Measurements from ENCODE around the gene NR6A1. TPM values are rescaled to one million over a fixed set of nuclear protein-coding genes. Genes with fewer than 3 reads are reported as not detected.

The NR6A1 gene
- total RNA-seq, 6 donors from 2014 or later = 4.2 to 34.6 (median 8.2) TPM

DNA sequence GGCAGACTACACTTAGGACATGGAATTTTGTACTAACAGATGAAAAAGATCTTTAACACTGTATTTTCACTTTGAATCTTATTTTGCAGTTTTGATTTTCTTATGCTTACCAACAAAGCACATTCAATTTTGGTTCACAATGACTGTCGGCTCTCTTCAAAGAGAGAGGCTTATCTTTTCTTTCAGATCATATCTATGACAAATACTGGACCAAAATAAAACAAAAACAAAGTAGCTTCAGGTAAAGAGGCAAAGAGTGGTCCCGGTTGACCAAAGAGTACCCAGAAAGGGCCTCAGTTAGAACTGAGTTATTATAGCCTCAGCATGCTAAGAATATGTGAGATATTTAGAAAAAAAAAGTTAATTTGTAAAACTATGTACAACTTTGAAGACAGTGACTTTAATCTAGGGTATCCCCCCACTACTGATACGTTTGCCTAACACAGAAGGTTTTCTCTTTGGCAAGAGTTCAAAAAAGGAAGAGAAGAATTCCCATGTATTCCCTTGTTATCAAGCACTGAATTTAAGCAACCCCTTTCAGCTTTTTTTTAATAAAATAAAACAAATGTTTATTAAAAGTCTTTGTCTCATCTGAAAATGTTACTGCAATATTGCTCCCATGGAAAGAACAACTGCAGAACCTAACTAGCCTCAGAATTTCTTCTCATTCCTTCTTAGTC is 50.5 kb downstream of the NR6A1 start:
- no peaks in the 10 kb centered on the region for H3K9me3 ChIP-seq
- DNase-seq (no peak), ATAC-seq (ENCODE audit: low FRiP score in 2 of 2) (no peak)
- no peak overlapping the region for H3K27ac ChIP-seq
- WGBS, 2 donors = 50 to 61% methylated on average over 3 of the region's 3 CpGs
- H3K4me3 ChIP-seq = no peak overlapping the region
- H3K36me3 ChIP-seq = no peaks in the 10 kb centered on the region
- TF ChIP-seq EP300 (IDR thresholded peaks at IDR 0.05) = no peak
- TF ChIP-seq POLR2AphosphoS5 (IDR thresholded peaks at IDR 0.05) = no peak
- TF ChIP-seq, protein P1, sequence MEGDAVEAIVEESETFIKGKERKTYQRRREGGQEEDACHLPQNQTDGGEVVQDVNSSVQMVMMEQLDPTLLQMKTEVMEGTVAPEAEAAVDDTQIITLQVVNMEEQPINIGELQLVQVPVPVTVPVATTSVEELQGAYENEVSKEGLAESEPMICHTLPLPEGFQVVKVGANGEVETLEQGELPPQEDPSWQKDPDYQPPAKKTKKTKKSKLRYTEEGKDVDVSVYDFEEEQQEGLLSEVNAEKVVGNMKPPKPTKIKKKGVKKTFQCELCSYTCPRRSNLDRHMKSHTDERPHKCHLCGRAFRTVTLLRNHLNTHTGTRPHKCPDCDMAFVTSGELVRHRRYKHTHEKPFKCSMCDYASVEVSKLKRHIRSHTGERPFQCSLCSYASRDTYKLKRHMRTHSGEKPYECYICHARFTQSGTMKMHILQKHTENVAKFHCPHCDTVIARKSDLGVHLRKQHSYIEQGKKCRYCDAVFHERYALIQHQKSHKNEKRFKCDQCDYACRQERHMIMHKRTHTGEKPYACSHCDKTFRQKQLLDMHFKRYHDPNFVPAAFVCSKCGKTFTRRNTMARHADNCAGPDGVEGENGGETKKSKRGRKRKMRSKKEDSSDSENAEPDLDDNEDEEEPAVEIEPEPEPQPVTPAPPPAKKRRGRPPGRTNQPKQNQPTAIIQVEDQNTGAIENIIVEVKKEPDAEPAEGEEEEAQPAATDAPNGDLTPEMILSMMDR (IDR thresholded peaks at IDR 0.05) = no peak
- TF ChIP-seq POLR2A (IDR thresholded peaks at IDR 0.05) = no peak
- no peaks in the 10 kb centered on the region for H3K27me3 ChIP-seq
- peaks cover 0 to 13% (median 0%) of the 10 kb centered on the region in 4 donors for H3K4me1 ChIP-seq

DNA sequence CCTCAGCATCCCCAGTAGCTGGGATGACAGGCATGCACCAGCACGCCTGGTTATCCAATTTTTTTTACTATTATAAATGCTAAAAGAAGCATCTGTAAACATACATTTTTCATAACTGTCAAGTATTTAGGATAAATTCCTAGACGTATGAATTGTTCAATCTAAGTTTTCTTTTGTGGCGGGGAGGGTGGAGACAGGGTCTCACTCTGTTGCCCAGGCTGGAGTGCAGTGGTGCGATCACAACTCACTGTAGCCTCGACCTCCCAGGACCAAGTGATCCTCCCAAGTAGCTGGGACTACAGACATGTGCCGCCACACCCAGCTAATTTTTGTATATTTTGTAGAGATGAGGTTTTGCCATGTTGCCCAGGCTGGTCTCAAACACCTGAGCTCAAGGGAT is 52.2 kb downstream of the NR6A1 start:
- Histone ChIP-seq H3K27me3 (no peaks in the 10 kb centered on the region), H3K4me1 (peaks cover 0 to 4% (median 0%) of the 10 kb centered on the region in 4 donors), H3K9me3 (no peaks in the 10 kb centered on the region), H3K4me3 (no peak overlapping the region), H3K36me3 (no peaks in the 10 kb centered on the region), H3K27ac (no peak overlapping the region)
- TF ChIP-seq POLR2A (IDR thresholded peaks at IDR 0.05) = no peak
- no peak for TF ChIP-seq EP300 (IDR thresholded peaks at IDR 0.05)
- no peak for TF ChIP-seq POLR2AphosphoS5 (IDR thresholded peaks at IDR 0.05)
- TF ChIP-seq, protein P1 (IDR thresholded peaks at IDR 0.05) = no peak
- 89 to 97% methylated on average over 6 of the region's 6 CpGs for WGBS, 2 donors
- DNase-seq = no peak
- ATAC-seq (ENCODE audit: low FRiP score in 2 of 2) = no peak

DNA sequence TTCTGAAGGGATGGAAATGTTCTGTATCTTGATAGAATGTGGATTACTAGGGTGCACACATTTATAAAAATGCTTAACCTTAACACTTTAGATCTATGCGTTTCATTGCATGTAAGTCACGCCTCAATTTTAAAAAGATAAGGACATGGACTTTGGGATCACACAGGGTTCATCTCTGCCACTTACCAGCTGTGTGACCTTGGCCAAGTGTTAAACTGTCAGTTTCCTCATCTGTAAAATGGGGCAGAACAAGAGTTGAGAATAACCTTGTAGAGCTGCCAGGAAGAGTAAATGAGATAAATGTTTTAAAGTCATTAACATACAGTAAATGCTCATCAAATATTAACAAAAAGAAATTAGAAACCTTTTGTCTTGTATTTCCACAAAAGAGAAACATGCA is 53.5 kb downstream of the NR6A1 start:
- Histone ChIP-seq H3K36me3 (no peaks in the 10 kb centered on the region), H3K27me3 (no peaks in the 10 kb centered on the region), H3K4me1 (peaks cover 0 to 4% (median 0%) of the 10 kb centered on the region in 4 donors), H3K27ac (no peak overlapping the region), H3K4me3 (no peak overlapping the region), H3K9me3 (no peaks in the 10 kb centered on the region)
- DNase-seq (no peak), ATAC-seq (ENCODE audit: low FRiP score in 2 of 2) (no peak)
- WGBS, 2 donors = 95 to 97% methylated on average over 2 of the region's 2 CpGs
- TF ChIP-seq EP300 (IDR thresholded peaks at IDR 0.05) = no peak

DNA sequence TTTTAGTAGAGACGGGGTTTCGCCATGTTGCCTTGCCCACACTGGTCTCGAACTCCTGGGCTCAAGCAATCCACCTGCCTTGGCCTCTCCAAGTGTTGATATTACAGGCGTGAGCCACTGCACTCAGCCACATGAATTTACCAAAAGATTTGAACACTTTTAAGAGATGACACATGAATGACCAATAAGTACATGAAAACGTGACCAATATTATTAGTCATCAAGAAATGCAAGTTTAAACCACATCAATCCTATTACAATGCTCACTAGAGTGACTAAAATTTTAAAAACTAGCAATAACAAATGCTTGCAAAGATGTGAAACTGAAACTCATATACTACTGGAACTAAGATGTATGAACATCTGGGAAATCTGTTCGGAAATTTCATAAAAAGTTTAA is 54.3 kb downstream of the NR6A1 start:
- H3K4me1 ChIP-seq = peaks cover 0 to 4% (median 2%) of the 10 kb centered on the region in 4 donors
- TF ChIP-seq, protein P1 (IDR thresholded peaks at IDR 0.05) = no peak
- TF ChIP-seq POLR2AphosphoS5 (IDR thresholded peaks at IDR 0.05) (no peak), POLR2A (IDR thresholded peaks at IDR 0.05) (no peak), EP300 (IDR thresholded peaks at IDR 0.05) (no peak)
- H3K4me3 ChIP-seq = no peak overlapping the region
- 87 to 91% methylated on average over 6 of the region's 6 CpGs for WGBS, 2 donors
- ATAC-seq (ENCODE audit: low FRiP score in 2 of 2) (no peak), DNase-seq (no peak)
- H3K9me3 ChIP-seq = no peaks in the 10 kb centered on the region
- H3K36me3 ChIP-seq = no peaks in the 10 kb centered on the region
- no peaks in the 10 kb centered on the region for H3K27me3 ChIP-seq
- H3K27ac ChIP-seq = no peak overlapping the region

DNA sequence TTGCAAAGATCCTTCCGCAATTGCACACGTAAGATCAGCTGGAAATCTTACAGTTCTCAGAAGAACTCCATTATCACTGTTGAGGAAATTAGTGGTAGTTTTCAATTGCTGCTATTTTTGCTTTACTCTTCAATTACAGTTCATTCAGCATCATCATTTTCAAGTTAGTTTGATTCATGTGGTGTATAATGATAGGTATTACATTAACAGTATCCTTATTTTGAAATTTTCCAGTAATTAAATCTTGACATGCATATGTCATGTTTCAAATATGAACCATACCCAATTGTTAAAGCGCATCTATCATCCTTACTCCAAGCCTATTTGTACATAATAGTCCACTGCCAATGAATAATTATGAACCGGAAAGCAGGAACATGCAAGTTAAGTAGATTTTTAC is 60.3 kb downstream of the NR6A1 start:
- Histone ChIP-seq H3K4me1 (peaks cover 0 to 3% (median 0%) of the 10 kb centered on the region in 4 donors), H3K27ac (no peak overlapping the region), H3K27me3 (no peaks in the 10 kb centered on the region), H3K4me3 (no peak overlapping the region), H3K36me3 (no peaks in the 10 kb centered on the region), H3K9me3 (no peaks in the 10 kb centered on the region)
- ATAC-seq (ENCODE audit: low FRiP score in 2 of 2) (no peak), DNase-seq (no peak)
- TF ChIP-seq, protein P1 (IDR thresholded peaks at IDR 0.05) = no peak
- TF ChIP-seq POLR2AphosphoS5 (IDR thresholded peaks at IDR 0.05) (no peak), EP300 (IDR thresholded peaks at IDR 0.05) (no peak), POLR2A (IDR thresholded peaks at IDR 0.05) (no peak)
- 81 to 86% methylated on average over 4 of the region's 4 CpGs for WGBS, 2 donors
